ENCODE data around the gene PTPRJ. TPM values are rescaled to one million over a fixed set of nuclear protein-coding genes. Genes with fewer than 3 reads are reported as not detected.
A peak's percentile ranks its signal among the peaks of the same experiment; 100 is the strongest.

The PTPRJ gene
- 13.6 and 14.9 TPM in 2 replicates for total RNA-seq (2012; rRNA removed)
- polyA plus RNA-seq (2012; rRNA removed), result 5.3 and 5.6 TPM in 2 replicates
- 2.2 and 2.4 TPM in 2 replicates for polyA plus RNA-seq (2012; cell fraction: cytosol; rRNA removed)
- 3.4 and 6.7 TPM in 2 replicates for polyA plus RNA-seq (2012; cell fraction: nucleus; rRNA removed; ENCODE audit: low replicate concordance)
- percentile 83 among the genes with signal in this experiment for Bru-seq, nascent RNA
- BruChase-seq, experiment 1, labeled RNA remaining after a 6-hour chase, result percentile 93 among the genes with signal in this experiment
- BruChase-seq, experiment 2, labeled RNA remaining after a 2-hour chase, result percentile 89 among the genes with signal in this experiment
- long read RNA-seq, partial matches to known transcripts, result 4 of 10 reads
- long read RNA-seq, other reads (novel, unspliced or antisense), result 6 of 10 reads

DNA sequence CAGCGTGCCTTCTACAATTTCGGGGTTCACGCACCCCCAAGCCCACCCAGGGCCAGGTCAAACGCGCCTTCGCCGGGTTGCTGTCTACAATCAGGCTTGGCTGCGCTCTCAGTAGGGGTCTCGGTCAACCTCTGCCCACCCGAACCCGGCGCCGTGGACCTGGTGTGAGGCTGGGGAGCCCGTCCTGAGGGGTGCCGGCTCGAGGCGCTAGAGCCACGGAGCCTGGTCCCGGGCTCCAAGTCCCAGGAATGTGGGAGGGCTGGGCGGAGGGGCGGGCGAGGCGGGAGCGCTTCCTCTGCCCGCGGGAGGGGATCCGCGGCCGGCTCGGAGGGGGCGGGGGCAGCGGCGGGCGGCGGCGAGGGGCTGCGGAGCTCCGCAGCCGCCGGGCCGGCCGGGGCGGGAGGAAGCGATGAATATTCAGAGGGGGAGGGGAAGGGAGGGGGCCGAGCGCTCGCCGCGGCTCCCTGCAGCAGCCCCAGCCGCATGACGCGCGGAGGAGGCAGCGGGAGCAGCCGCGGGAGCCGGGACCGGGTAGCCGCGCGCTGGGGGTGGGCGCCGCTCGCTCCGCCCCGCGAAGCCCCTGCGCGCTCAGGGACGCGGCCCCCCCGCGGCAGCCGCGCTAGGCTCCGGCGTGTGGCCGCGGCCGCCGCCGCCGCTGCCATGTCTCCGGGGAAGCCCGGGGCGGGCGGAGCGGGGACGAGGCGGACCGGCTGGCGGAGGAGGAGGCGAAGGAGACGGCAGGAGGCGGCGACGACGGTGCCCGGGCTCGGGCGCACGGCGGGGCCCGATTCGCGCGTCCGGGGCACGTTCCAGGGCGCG, at the start of gene PTPRJ:
PTPRJ (plus strand) TSS at position 472 of the 819 bp plus-strand sequence. CDS start 354 bp downstream, outside the sequence.
- H2BK20ac ChIP-seq (ENCODE audit: low read depth, low read length), result peak within 1 kb of the TSS; percentile 35
- TF ChIP-seq, protein P1, sequence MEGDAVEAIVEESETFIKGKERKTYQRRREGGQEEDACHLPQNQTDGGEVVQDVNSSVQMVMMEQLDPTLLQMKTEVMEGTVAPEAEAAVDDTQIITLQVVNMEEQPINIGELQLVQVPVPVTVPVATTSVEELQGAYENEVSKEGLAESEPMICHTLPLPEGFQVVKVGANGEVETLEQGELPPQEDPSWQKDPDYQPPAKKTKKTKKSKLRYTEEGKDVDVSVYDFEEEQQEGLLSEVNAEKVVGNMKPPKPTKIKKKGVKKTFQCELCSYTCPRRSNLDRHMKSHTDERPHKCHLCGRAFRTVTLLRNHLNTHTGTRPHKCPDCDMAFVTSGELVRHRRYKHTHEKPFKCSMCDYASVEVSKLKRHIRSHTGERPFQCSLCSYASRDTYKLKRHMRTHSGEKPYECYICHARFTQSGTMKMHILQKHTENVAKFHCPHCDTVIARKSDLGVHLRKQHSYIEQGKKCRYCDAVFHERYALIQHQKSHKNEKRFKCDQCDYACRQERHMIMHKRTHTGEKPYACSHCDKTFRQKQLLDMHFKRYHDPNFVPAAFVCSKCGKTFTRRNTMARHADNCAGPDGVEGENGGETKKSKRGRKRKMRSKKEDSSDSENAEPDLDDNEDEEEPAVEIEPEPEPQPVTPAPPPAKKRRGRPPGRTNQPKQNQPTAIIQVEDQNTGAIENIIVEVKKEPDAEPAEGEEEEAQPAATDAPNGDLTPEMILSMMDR (conservative IDR thresholded peaks at IDR 0.05; ENCODE audit: low read depth, low read length), result 0 out of 2 replicates have a peak, but pooled peaks have one; percentile 4
- TF ChIP-seq CEBPB (IDR thresholded peaks at IDR 0.05; ENCODE audit: low read depth, low read length) (no peak), MAZ (IDR thresholded peaks at IDR 0.05; ENCODE audit: borderline replicate concordance, low read depth, low read length) (peak; percentile 81; the same call in 1 of the 2 replicates), POLR2A (IDR thresholded peaks at IDR 0.05; ENCODE audit: low read depth, low read length) (peak; percentile 18; the same call in 1 of the 2 replicates), NFE2L2 (IDR thresholded peaks at IDR 0.05; ENCODE audit: low read depth, low read length) (no peak), BHLHE40 (IDR thresholded peaks at IDR 0.05; ENCODE audit: low read depth, low read length) (peak; percentile 9; the same call in 1 of the 2 replicates), MXI1 (IDR thresholded peaks at IDR 0.05; ENCODE audit: borderline replicate concordance, low read depth, low read length) (peak; percentile 40; the same call in 1 of the 2 replicates), RAD21 (IDR thresholded peaks at IDR 0.05; ENCODE audit: low read length) (no peak)
- CTCF ChIA-PET, result no interaction called here

More for the DNA sequence above, at the start of gene PTPRJ:
- peak; percentile 69 for ATAC-seq (ENCODE audit: low read depth)
- Histone ChIP-seq H3K56ac (ENCODE audit: extremely low read depth, insufficient read depth, low read length) (0 out of 2 replicates have a peak within 1 kb of the TSS, but pooled peaks have one; percentile 52), H4K91ac (ENCODE audit: insufficient read depth, low read depth, low read length) (peak within 1 kb of the TSS; percentile 85), H2AK9ac (replicated peaks; ENCODE audit: low read depth, low read length, poor library complexity) (peak within 1 kb of the TSS; percentile 85), H3K23ac (ENCODE audit: low read depth, low read length) (peak within 1 kb of the TSS; percentile 88), H3K4ac (ENCODE audit: low read depth, low read length) (peak within 1 kb of the TSS; percentile 95), H3K9me3 (ENCODE audit: control insufficient read depth, insufficient read depth, low read length) (no peaks in the 10 kb centered on the region), H3K27ac (ENCODE audit: insufficient read depth, low read length) (peak within 1 kb of the TSS; percentile 77), H3K36me3 (ENCODE audit: control insufficient read depth, insufficient read depth, low read length) (no peaks in the 10 kb centered on the region), H4K8ac (ENCODE audit: low read depth in 2 of 2, low read length in 2 of 2) (peak within 1 kb of the TSS; percentile 64 to 95; a peak in 3 of 4 replicates), H2BK5ac (ENCODE audit: low read depth, low read length, poor library complexity, severe bottlenecking) (peak within 1 kb of the TSS; percentile 73), H3K4me1 (ENCODE audit: control insufficient read depth, insufficient read depth, low read length) (peaks cover 19% of the 10 kb centered on the region), H3K4me2 (ENCODE audit: low read depth, low read length) (peak within 1 kb of the TSS; percentile 96), H2AFZ (replicated peaks; ENCODE audit: low read length, poor library complexity) (peak within 1 kb of the TSS; percentile 96), H3K14ac (replicated peaks; ENCODE audit: low read depth, low read length) (peak within 1 kb of the TSS; percentile 85), H4K5ac (ENCODE audit: low read depth, low read length) (peak within 1 kb of the TSS; percentile 90), H3K9ac (ENCODE audit: low read depth, low read length) (peak within 1 kb of the TSS; percentile 83), H3K9me1 (ENCODE audit: insufficient read depth, low read length) (no peaks in the 10 kb centered on the region), H4K20me1 (ENCODE audit: insufficient read depth, low read length) (no peaks in the 10 kb centered on the region; the same call in 1 of the 2 replicates), H2BK15ac (ENCODE audit: low read depth, low read length) (peak within 1 kb of the TSS; percentile 81; the same call in 2 of the 3 replicates), H2BK120ac (ENCODE audit: low read depth, low read length) (peak within 1 kb of the TSS; percentile 88), H3K27me3 (ENCODE audit: control insufficient read depth, insufficient read depth, low read length) (no peaks in the 10 kb centered on the region), H3K79me1 (ENCODE audit: low read depth in 1 of 2, low read length in 2 of 2) (peaks cover 19 to 35% of the 10 kb centered on the region in 2 experiments; a peak in 2 of 4 replicates), H3K18ac (ENCODE audit: low read depth, low read length) (peak within 1 kb of the TSS; percentile 84), H2AK5ac (ENCODE audit: low read depth, low read length) (peak within 1 kb of the TSS; percentile 83), H3K4me3 (ENCODE audit: insufficient read depth, low read depth, low read length) (peak within 1 kb of the TSS; percentile 96)
- POLR2A ChIA-PET (ENCODE audit: unreplicated experiment), result interaction anchor here (0.6 kb wide), 1 partner anchor 135 kb away, joined by 4 read pairs; no protein-coding TSS in a partner anchor
- intact Hi-C loops (cut with micrococcal nuclease) (loop anchor here (1.0 to 2.0 kb wide), 2 partner anchors 41 to 130 kb away; no protein-coding TSS in a partner anchor), dilution Hi-C loops (cut with HindIII; ENCODE audit: low sequenced_read_pairs, unreplicated experiment) (no loop called here), in situ Hi-C loops (cut with MboI; ENCODE audit: low sequenced_read_pairs) (no loop called here)
- no TSS peak for BruUV-seq (replicated peaks)
- 0% methylated on average over 40 of the region's 111 CpGs; no CpG with 5 or more reads in 1 of the 2 experiments for WGBS, 2 experiments (ENCODE audit: extremely low coverage in 2 of 2, insufficient read length in 1 of 2)
- DNase-seq, result peak; percentile 48
